Measurements from ENCODE around the gene SCP2.

- TF ChIP-seq POLR2A (IDR thresholded peaks at IDR 0.05) (no peak), CTCF (IDR thresholded peaks at IDR 0.05) (no peak)
These were observed 238 bp upstream of the SCP2 start for GRCh38 chr1:52926864-52927211.
